ENCODE measurements around the gene CFAP97D2. TPM values are rescaled to one million over a fixed set of nuclear protein-coding genes. Genes with fewer than 3 reads are reported as not detected.

The CFAP97D2 gene
- polyA plus RNA-seq, 1 donor from 2014 or later: not detected

- Histone ChIP-seq H3K27me3 (ENCODE audit: insufficient read depth, low read depth, low read length) (no peaks in the 10 kb centered on the region), H2AFZ (ENCODE audit: low read depth, low read length) (no peak overlapping the region), H3K27ac (ENCODE audit: low read length) (no peak overlapping the region), H3K36me3 (ENCODE audit: insufficient read depth, low read length) (no peaks in the 10 kb centered on the region), H4K20me1 (ENCODE audit: insufficient read depth) (no peaks in the 10 kb centered on the region), H3K9me3 (ENCODE audit: low read length) (no peaks in the 10 kb centered on the region), H3F3A (ENCODE audit: insufficient read depth, low read length, poor library complexity, severe bottlenecking) (no peaks in the 10 kb centered on the region), H3K4me3 (ENCODE audit: low read length) (no peak overlapping the region), H3K4me2 (ENCODE audit: low read length) (no peak overlapping the region), H3K79me2 (replicated peaks; ENCODE audit: insufficient read depth, low read length) (no peaks in the 10 kb centered on the region), H3K9ac (ENCODE audit: low read length) (no peak overlapping the region), H3K9me2 (ENCODE audit: insufficient read depth, low read length) (no peaks in the 10 kb centered on the region)
- TF ChIP-seq MXI1 (conservative IDR thresholded peaks at IDR 0.05; ENCODE audit: poor library complexity, severe bottlenecking) (no peak), EZH2 (IDR thresholded peaks at IDR 0.05; ENCODE audit: borderline replicate concordance, insufficient read depth, low read length, poor library complexity, severe bottlenecking) (no peak), EP300 (conservative IDR thresholded peaks at IDR 0.05; ENCODE audit: poor library complexity, severe bottlenecking) (no peak), SMC3 (conservative IDR thresholded peaks at IDR 0.05; ENCODE audit: poor library complexity) (no peak), RAD21 (conservative IDR thresholded peaks at IDR 0.05) (no peak), CTCF (IDR thresholded peaks at IDR 0.05; ENCODE audit: poor library complexity, severe bottlenecking) (no peak), TAF1 (IDR thresholded peaks at IDR 0.05; ENCODE audit: low read depth) (no peak), POLR2AphosphoS5 (IDR thresholded peaks at IDR 0.05) (no peak)
- TF ChIP-seq, protein P1, sequence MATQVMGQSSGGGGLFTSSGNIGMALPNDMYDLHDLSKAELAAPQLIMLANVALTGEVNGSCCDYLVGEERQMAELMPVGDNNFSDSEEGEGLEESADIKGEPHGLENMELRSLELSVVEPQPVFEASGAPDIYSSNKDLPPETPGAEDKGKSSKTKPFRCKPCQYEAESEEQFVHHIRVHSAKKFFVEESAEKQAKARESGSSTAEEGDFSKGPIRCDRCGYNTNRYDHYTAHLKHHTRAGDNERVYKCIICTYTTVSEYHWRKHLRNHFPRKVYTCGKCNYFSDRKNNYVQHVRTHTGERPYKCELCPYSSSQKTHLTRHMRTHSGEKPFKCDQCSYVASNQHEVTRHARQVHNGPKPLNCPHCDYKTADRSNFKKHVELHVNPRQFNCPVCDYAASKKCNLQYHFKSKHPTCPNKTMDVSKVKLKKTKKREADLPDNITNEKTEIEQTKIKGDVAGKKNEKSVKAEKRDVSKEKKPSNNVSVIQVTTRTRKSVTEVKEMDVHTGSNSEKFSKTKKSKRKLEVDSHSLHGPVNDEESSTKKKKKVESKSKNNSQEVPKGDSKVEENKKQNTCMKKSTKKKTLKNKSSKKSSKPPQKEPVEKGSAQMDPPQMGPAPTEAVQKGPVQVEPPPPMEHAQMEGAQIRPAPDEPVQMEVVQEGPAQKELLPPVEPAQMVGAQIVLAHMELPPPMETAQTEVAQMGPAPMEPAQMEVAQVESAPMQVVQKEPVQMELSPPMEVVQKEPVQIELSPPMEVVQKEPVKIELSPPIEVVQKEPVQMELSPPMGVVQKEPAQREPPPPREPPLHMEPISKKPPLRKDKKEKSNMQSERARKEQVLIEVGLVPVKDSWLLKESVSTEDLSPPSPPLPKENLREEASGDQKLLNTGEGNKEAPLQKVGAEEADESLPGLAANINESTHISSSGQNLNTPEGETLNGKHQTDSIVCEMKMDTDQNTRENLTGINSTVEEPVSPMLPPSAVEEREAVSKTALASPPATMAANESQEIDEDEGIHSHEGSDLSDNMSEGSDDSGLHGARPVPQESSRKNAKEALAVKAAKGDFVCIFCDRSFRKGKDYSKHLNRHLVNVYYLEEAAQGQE (IDR thresholded peaks at IDR 0.05; ENCODE audit: borderline replicate concordance): no peak
Observed at GRCh38 chr13:114222461-114222968, 43.5 kb downstream of the CFAP97D2 start.

DNA sequence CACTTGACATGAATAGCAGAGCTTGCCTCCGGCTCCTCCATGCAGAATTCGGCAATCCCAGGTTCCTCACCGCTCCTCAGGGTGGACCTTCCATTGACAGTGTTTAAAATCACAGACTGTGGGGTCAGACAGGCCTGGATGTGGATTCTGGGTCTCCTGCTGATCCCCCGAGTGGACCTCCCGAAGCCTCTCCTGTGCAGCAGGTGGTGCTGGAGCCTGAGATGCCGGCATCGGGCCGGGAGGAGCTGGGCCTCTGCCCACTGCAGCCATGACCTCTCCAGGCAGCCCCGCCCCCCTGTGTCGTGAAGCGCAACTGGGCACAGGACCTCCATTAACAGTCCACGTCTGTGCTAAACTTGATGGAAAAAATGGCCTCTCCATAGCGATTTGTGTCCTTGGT, 45.1 kb downstream of the CFAP97D2 start:
- Histone ChIP-seq H3K27ac (ENCODE audit: low read length) (no peak overlapping the region), H3K9ac (ENCODE audit: low read length) (no peak overlapping the region), H3K4me3 (ENCODE audit: low read length) (no peak overlapping the region), H4K20me1 (ENCODE audit: insufficient read depth) (no peaks in the 10 kb centered on the region), H3K4me2 (ENCODE audit: low read length) (no peak overlapping the region), H3K27me3 (ENCODE audit: insufficient read depth, low read depth, low read length) (no peaks in the 10 kb centered on the region), H3K9me3 (ENCODE audit: low read length) (no peaks in the 10 kb centered on the region), H3K9me2 (ENCODE audit: insufficient read depth, low read length) (no peaks in the 10 kb centered on the region), H3F3A (ENCODE audit: insufficient read depth, low read length, poor library complexity, severe bottlenecking) (no peaks in the 10 kb centered on the region), H2AFZ (ENCODE audit: low read depth, low read length) (no peak overlapping the region), H3K36me3 (ENCODE audit: insufficient read depth, low read length) (no peaks in the 10 kb centered on the region), H3K79me2 (replicated peaks; ENCODE audit: insufficient read depth, low read length) (no peaks in the 10 kb centered on the region)
- TF ChIP-seq, protein P1 (IDR thresholded peaks at IDR 0.05; ENCODE audit: borderline replicate concordance): no peak

Data from neural cell (in vitro differentiated cells).